ENCODE measurements around the gene IFIT2. TPM values are rescaled to one million over a fixed set of nuclear protein-coding genes. Genes with fewer than 3 reads are reported as not detected.
A peak's percentile ranks its signal among the peaks of the same experiment; 100 is the strongest.

IFIT2 gene
- polyA plus RNA-seq, 3 donors = 9.7 to 25.2 (median 15.5) TPM

GRCh38 chr10:89306434-89307268 lies 4.8 kb downstream of the IFIT2 start:
- Mint-ChIP-seq H3K36me3 (peaks cover 30 to 38% of the 10 kb centered on the region in 2 donors), H3K4me1 (peaks cover 30% of the 10 kb centered on the region), H3K27ac (no peak overlapping the region), H3K4me3 (no peak overlapping the region), H3K27me3 (ENCODE audit: low read depth in 3 of 3) (peaks cover 0 to 5% (median 0%) of the 10 kb centered on the region in 3 donors), H3K9me3 (peaks cover 0 to 1% (median 0%) of the 10 kb centered on the region in 7 donors)
- peaks cover 24 to 27% of the 10 kb centered on the region in 2 donors for H3K4me1 ChIP-seq (ENCODE audit: control insufficient read depth in 1 of 2, insufficient read depth in 2 of 2, low read length in 2 of 2)
- no peak for DNase-seq
- no peak overlapping the region for H2AFZ ChIP-seq (ENCODE audit: insufficient read depth, low read depth, low read length, poor library complexity, severe bottlenecking)
- TF ChIP-seq, protein P1, sequence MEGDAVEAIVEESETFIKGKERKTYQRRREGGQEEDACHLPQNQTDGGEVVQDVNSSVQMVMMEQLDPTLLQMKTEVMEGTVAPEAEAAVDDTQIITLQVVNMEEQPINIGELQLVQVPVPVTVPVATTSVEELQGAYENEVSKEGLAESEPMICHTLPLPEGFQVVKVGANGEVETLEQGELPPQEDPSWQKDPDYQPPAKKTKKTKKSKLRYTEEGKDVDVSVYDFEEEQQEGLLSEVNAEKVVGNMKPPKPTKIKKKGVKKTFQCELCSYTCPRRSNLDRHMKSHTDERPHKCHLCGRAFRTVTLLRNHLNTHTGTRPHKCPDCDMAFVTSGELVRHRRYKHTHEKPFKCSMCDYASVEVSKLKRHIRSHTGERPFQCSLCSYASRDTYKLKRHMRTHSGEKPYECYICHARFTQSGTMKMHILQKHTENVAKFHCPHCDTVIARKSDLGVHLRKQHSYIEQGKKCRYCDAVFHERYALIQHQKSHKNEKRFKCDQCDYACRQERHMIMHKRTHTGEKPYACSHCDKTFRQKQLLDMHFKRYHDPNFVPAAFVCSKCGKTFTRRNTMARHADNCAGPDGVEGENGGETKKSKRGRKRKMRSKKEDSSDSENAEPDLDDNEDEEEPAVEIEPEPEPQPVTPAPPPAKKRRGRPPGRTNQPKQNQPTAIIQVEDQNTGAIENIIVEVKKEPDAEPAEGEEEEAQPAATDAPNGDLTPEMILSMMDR (IDR thresholded peaks at IDR 0.05) = no peak
- WGBS (ENCODE audit: insufficient coverage) = 100% methylated on average over 3 of the region's 13 CpGs
- no peak overlapping the region for H3K9ac ChIP-seq (ENCODE audit: insufficient read depth, low read length, poor library complexity, severe bottlenecking)
- no peak overlapping the region for H3K27ac ChIP-seq (ENCODE audit: low read depth in 1 of 2, low read length in 2 of 2)
- H4K20me1 ChIP-seq (ENCODE audit: insufficient read depth, low read length) = peaks cover 41% of the 10 kb centered on the region
- peaks cover 15% of the 10 kb centered on the region for H3K79me2 ChIP-seq (ENCODE audit: insufficient read depth, low read length)
- no peak overlapping the region for H3K4me3 ChIP-seq (replicated peaks in 1 of 3; ENCODE audit: low read depth in 2 of 3, low read length in 3 of 3)
- no peak overlapping the region for H3K4me2 ChIP-seq (replicated peaks; ENCODE audit: extremely low read depth, low read length, poor library complexity, severe bottlenecking)
- intact Hi-C loops (cut with micrococcal nuclease) = loop anchor here in 1 of 2 donors (10.0 kb wide), 1 partner anchor 108 kb away; the partner anchor contains the start of gene IFIT5
- no peaks in the 10 kb centered on the region for H3K27me3 ChIP-seq (ENCODE audit: control insufficient read depth in 2 of 2, insufficient read depth in 2 of 2, low read length in 2 of 2)
- H3K9me3 ChIP-seq (replicated peaks in 1 of 2; ENCODE audit: control insufficient read depth in 1 of 2, insufficient read depth in 1 of 2, low read length in 2 of 2) = no peaks in the 10 kb centered on the region
- H3K36me3 ChIP-seq (replicated peaks in 1 of 2; ENCODE audit: control insufficient read depth in 1 of 2, insufficient read depth in 2 of 2, low read length in 2 of 2) = peaks cover 17 to 32% of the 10 kb centered on the region in 2 donors

DNA sequence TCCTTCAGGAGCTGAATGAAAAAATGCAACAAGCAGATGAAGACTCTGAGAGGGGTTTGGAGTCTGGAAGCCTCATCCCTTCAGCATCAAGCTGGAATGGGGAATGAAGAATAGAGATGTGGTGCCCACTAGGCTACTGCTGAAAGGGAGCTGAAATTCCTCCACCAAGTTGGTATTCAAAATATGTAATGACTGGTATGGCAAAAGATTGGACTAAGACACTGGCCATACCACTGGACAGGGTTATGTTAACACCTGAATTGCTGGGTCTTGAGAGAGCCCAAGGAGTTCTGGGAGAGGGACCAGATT lies 5.4 kb downstream of the IFIT2 start:
- H3K9me3 ChIP-seq (replicated peaks in 1 of 2; ENCODE audit: control insufficient read depth in 1 of 2, insufficient read depth in 1 of 2, low read length in 2 of 2) = no peaks in the 10 kb centered on the region
- H3K9me3 Mint-ChIP-seq = peaks cover 0 to 1% (median 0%) of the 10 kb centered on the region in 7 donors
- H3K4me3 ChIP-seq (replicated peaks in 1 of 3; ENCODE audit: low read depth in 2 of 3, low read length in 3 of 3) = no peak overlapping the region
- peaks cover 41% of the 10 kb centered on the region for H4K20me1 ChIP-seq (ENCODE audit: insufficient read depth, low read length)
- H3K36me3 ChIP-seq (replicated peaks in 1 of 2; ENCODE audit: control insufficient read depth in 1 of 2, insufficient read depth in 2 of 2, low read length in 2 of 2) = peaks cover 17 to 32% of the 10 kb centered on the region in 2 donors
- H3K27ac ChIP-seq (ENCODE audit: low read depth in 1 of 2, low read length in 2 of 2) = no peak overlapping the region
- intact Hi-C loops (cut with micrococcal nuclease) = loop anchor here in 1 of 2 donors (10.0 kb wide), 1 partner anchor 108 kb away; the partner anchor contains the start of gene IFIT5
- no peak overlapping the region for H2AFZ ChIP-seq (ENCODE audit: insufficient read depth, low read depth, low read length, poor library complexity, severe bottlenecking)
- no peak for DNase-seq
- H3K4me1 ChIP-seq (ENCODE audit: control insufficient read depth in 1 of 2, insufficient read depth in 2 of 2, low read length in 2 of 2) = peaks cover 21 to 22% of the 10 kb centered on the region in 2 donors
- H3K79me2 ChIP-seq (ENCODE audit: insufficient read depth, low read length) = peaks cover 15% of the 10 kb centered on the region
- no peak overlapping the region for H3K4me2 ChIP-seq (replicated peaks; ENCODE audit: extremely low read depth, low read length, poor library complexity, severe bottlenecking)
- peaks cover 28% of the 10 kb centered on the region for H3K4me1 Mint-ChIP-seq
- TF ChIP-seq, protein P1 (IDR thresholded peaks at IDR 0.05) = no peak
- H3K4me3 Mint-ChIP-seq = peak overlapping the region in 1 of 2 donors; percentile 44
- H3K9ac ChIP-seq (ENCODE audit: insufficient read depth, low read length, poor library complexity, severe bottlenecking) = no peak overlapping the region
- H3K27ac Mint-ChIP-seq = no peak overlapping the region
- peaks cover 30 to 38% of the 10 kb centered on the region in 2 donors for H3K36me3 Mint-ChIP-seq
- no peaks in the 10 kb centered on the region for H3K27me3 ChIP-seq (ENCODE audit: control insufficient read depth in 2 of 2, insufficient read depth in 2 of 2, low read length in 2 of 2)
- H3K27me3 Mint-ChIP-seq (ENCODE audit: low read depth in 3 of 3) = peaks cover 0 to 5% (median 0%) of the 10 kb centered on the region in 3 donors

Data from CD14-positive monocyte (primary cell).